ENCODE results near the gene LZTR1.
"Not testable (repeated sequence)": the region's sequence is repeated elsewhere in the genome, so short reads cannot be mapped to it uniquely, and the experiment has no call there.

LZTR1 gene

GRCh38 chr22:20965888-20966855, 15.9 kb upstream of the LZTR1 start:
- no peak for DNase-seq (ENCODE audit: low read depth in 2 of 2)

GRCh38 chr22:20966883-20967696, 15.0 kb upstream of the LZTR1 start, which contains the start of gene AIFM3:
TSS of gene AIFM3 (plus strand) at chr22:20967255. CDS start at chr22:20967945, 690 bp downstream.
- DNase-seq (ENCODE audit: low read depth in 2 of 2), result no peak

GRCh38 chr22:20967697-20968211, 14.3 kb upstream of the LZTR1 start:
- no peak for DNase-seq (ENCODE audit: low read depth in 2 of 2)

GRCh38 chr22:20968281-20968977, 13.7 kb upstream of the LZTR1 start:
- no peak for DNase-seq (ENCODE audit: low read depth in 2 of 2)

- no peak for DNase-seq (ENCODE audit: low read depth in 2 of 2)
Measured at GRCh38 chr22:20970939-20971657, 11.0 kb upstream of the LZTR1 start.

- not testable (repeated sequence) for DNase-seq (ENCODE audit: low read depth in 2 of 2)
Measured at GRCh38 chr22:20972014-20972694, 9.9 kb upstream of the LZTR1 start.

- no peak for DNase-seq (ENCODE audit: low read depth in 2 of 2)
Measured at GRCh38 chr22:20972933-20973577, 9.0 kb upstream of the LZTR1 start.

GRCh38 chr22:20973634-20974286, 8.3 kb upstream of the LZTR1 start:
- no peak for DNase-seq (ENCODE audit: low read depth in 2 of 2)

GRCh38 chr22:20974336-20974955, 7.7 kb upstream of the LZTR1 start:
- no peak for DNase-seq (ENCODE audit: low read depth in 2 of 2)

GRCh38 chr22:20975541-20976290, 6.4 kb upstream of the LZTR1 start:
- no peak for DNase-seq (ENCODE audit: low read depth in 2 of 2)

GRCh38 chr22:20976291-20976877, 5.7 kb upstream of the LZTR1 start:
- no peak for DNase-seq (ENCODE audit: low read depth in 2 of 2)

GRCh38 chr22:20977019-20977418, 5.1 kb upstream of the LZTR1 start:
- no peak for DNase-seq (ENCODE audit: low read depth in 2 of 2)

- no peak for DNase-seq (ENCODE audit: low read depth in 2 of 2)
Measured at GRCh38 chr22:20977516-20978170, 4.5 kb upstream of the LZTR1 start.

GRCh38 chr22:20978419-20978818, 3.7 kb upstream of the LZTR1 start:
- DNase-seq (ENCODE audit: low read depth in 2 of 2), result no peak

- DNase-seq (ENCODE audit: low read depth in 2 of 2), result peak; percentile 46 to 65
Measured at GRCh38 chr22:20979243-20979809, 2.8 kb upstream of the LZTR1 start.

- no peak for DNase-seq (ENCODE audit: low read depth in 2 of 2)
Measured at GRCh38 chr22:20979940-20980453, 2.1 kb upstream of the LZTR1 start.

GRCh38 chr22:20980523-20980922, 1.6 kb upstream of the LZTR1 start:
- no peak for DNase-seq (ENCODE audit: low read depth in 2 of 2)
